NCI-H446 treated with DMSO at 0.1 percent for 48 hours (cell line): Measurements from ENCODE around the gene OSBPL7.
"Not testable (repeated sequence)": the region's sequence is repeated elsewhere in the genome, so short reads cannot be mapped to it uniquely, and the experiment has no call there.

ENCODE experiments used
- DNase-seq: peaks from one replicate; lab custom pipeline; 2025; lab: John Stamatoyannopoulos, UW

The OSBPL7 gene

GRCh38 chr17:47806026-47806912 is 15.3 kb downstream of the OSBPL7 start:
- no peak for DNase-seq

DNA sequence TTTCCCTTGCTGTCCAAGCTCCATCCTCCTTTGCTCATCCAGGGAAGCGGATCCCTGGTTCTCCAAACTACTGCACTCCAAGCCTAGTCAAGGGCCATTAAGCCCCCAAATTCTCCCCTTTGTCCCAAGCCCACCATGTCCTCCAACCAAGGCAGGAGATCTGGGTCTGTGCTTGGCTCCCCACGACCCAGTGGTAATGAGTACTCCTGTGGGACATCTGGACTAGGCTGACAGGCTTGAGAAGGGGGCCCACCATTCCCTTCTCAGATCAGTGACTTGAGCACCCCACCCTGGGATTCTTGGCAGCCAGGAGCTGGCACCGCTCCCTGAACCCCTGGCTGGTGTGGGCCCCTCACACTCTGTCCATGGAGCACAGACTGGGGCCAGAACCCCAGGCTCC is 17.1 kb downstream of the OSBPL7 start:
- DNase-seq = no peak

DNA sequence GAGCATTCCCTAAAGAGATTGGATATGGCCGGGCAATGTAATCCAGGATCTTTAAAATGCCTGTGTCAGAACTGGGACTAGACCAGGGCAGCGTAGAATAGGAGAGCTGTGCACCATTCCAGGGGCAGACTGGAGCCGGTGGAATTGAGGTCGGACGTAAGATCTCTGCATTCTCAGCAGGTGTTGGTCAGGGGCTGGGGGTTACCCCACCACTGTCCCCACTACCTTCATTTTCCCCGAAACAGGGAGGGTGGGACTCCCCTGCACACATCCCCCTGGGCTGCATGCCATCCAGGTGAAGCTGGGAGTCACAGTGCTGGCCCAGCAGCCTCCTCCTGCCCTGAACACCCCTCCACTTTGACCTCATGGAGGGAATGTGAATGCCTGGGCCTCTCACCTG is 17.8 kb downstream of the OSBPL7 start:
- DNase-seq = no peak

- no peak for DNase-seq
Measured at GRCh38 chr17:47803201-47803600, 18.4 kb downstream of the OSBPL7 start.

DNA sequence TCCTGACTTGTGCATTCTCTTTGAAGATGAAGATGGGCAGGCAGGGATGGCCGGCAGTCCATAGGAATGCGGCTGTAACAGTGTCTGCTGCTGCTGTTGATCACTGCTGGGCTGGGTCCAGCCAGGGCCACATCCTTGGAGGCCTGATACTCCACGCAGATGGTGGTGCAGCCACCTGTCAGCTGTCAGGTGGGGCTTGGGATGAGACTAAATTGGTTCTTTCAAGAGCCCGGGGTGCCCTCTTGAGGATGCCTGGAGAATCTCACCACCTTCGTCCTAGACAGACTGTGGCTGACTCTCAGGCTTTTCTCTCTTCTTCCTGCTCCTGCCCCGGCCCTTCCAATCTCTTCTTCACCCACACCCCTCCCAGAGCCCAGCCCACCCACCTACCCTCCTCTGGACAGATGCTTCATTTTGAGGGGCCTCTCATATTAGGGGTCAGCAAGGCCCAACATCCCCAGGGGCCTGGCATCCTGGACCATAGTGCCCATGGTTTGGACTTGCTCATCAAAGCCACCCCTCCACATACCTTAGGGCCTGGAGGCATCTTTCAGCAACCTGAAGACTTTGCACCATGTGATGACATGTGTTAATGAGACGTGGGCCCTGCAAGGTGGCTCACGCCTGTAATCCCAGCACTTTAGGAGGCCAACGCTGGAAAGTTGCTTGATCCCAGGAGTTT is 19.1 kb downstream of the OSBPL7 start:
- DNase-seq = no peak

- DNase-seq = no peak
Measured at GRCh38 chr17:47801906-47802305, 19.7 kb downstream of the OSBPL7 start.

- DNase-seq = no peak
Measured at GRCh38 chr17:47801176-47801765, 20.3 kb downstream of the OSBPL7 start.

DNA sequence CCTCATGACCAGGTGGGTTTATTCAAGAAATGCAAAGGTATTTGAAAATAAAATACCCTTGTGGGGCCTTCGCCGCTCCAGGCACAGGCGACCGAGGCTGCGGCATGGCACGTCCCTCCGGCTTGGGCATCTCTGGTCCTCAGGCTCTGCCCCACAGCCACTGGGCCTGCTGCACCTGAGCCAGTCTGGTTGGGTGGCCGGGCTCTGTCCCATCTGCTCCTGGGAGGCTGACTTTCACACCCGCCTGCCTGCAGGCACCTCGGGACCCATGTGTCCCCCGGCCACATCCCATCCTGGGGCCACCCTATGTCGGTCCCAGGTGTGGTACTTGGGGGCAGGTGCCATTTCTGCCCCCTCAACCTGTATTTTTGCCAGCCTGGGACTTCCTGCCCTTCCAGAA is 20.9 kb downstream of the OSBPL7 start:
- no peak for DNase-seq

DNA sequence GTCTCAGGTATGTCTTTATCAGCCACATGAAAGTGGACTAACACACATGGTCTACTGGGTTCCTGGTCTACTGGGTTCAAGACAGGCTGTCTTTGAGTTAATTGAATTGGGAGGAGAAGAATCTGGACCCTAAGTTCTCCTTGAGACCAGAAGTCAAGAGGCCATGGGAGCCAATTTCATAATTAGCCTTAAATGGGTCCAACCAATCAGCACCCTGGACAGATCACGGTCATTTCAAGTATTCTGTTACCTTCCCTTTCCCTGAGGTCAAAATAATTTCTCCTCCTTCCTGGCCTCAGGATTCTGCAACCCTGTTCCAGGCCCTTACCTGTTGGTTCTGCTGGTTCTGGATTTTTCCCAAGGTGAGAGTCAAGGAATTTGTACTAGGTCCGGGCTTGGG is 23.8 kb downstream of the OSBPL7 start:
- DNase-seq = no peak

DNA sequence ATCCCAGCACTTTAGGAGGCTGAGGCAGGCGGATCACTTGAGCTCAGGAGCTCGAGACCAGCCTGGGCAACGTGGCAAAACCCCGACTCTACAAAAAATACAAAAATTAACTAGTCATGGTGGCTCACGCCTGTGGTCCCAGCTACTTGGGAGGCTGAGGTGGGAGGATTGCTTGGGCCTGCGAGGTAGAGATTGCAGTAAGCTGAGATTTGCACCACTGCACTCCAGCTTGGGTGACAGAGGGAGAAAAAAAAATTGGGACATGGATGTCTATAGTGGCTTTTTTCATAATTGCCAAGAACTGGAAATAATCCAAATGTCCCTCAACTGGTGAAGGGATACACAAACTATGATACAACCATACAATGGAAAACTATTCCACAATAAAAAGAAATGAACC is 28.6 kb downstream of the OSBPL7 start:
- no peak for DNase-seq

- no peak for DNase-seq
Measured at GRCh38 chr17:47792457-47792856, 29.1 kb downstream of the OSBPL7 start.

DNA sequence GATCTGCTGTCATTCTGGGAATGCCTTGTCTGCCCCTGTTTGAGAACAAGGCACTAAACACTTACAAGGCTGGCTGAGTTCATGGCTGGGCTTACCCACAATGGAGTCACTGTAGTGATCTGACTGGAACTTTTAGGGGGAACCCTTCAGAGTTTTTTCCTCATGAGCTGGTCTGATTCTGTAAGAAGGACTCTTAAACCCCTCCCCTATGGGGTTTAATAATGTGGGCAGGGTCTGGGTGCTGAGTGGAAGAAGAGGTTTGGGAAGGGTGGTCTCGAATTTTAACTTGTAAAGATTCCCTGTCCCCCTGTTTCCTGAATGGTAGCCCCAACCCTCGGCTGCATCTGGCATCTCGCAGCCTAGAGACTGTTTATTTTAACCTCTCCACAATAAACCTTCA is 30.6 kb downstream of the OSBPL7 start:
- no peak for DNase-seq

DNA sequence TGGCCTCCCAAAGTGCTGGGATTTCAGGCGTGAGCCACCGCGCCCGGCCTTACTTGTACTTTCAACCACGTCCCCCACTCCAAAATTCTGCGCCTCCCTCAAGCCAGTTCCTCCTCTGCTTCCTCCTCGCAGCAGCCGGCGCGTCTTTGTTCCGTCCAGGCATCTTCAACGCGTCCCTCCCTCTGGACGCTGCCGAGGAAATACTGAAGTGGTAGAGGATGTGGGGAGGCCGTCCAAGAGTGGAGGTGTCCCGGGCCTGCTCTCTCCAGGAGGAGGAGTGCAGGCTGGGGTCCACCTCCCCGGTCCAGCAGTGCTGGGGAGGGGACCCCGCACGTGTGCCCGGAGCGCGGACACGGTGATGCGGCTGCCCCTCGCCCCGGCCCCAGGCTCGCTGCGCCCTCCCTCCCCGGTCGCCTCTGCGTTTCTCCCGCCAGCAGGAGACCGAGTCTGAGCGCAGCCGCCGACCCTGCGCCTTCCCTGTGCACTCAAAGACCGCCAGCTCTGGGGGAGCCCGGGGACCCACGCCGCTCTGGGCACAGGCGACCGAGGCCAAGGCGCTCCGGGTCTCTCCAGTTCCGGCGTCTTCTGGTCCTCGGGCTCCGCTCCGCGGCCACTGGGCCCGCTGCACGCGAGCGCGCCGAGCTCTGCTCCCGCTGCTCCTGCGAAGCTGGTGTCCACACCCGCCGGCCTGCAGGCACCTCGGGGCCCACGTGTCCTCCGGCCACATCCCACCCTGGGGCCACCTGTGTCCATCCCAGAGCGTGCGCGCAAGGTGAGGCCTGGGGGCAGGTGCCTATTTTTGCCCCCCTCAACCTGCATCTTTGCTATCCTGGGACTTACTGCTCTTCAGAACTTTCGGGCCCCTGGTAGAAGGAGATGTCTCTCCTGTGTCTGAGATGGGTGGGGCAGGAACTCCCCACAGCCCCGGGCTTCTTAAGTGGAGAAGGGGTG is 31.7 kb downstream of the OSBPL7 start:
- DNase-seq = no peak

- no peak for DNase-seq
Measured at GRCh38 chr17:47785538-47786123, 36.0 kb downstream of the OSBPL7 start.

- no peak for DNase-seq
Measured at GRCh38 chr17:47781397-47781796, 40.2 kb downstream of the OSBPL7 start.

- no peak for DNase-seq
Measured at GRCh38 chr17:47778184-47778635, 43.4 kb downstream of the OSBPL7 start.

DNA sequence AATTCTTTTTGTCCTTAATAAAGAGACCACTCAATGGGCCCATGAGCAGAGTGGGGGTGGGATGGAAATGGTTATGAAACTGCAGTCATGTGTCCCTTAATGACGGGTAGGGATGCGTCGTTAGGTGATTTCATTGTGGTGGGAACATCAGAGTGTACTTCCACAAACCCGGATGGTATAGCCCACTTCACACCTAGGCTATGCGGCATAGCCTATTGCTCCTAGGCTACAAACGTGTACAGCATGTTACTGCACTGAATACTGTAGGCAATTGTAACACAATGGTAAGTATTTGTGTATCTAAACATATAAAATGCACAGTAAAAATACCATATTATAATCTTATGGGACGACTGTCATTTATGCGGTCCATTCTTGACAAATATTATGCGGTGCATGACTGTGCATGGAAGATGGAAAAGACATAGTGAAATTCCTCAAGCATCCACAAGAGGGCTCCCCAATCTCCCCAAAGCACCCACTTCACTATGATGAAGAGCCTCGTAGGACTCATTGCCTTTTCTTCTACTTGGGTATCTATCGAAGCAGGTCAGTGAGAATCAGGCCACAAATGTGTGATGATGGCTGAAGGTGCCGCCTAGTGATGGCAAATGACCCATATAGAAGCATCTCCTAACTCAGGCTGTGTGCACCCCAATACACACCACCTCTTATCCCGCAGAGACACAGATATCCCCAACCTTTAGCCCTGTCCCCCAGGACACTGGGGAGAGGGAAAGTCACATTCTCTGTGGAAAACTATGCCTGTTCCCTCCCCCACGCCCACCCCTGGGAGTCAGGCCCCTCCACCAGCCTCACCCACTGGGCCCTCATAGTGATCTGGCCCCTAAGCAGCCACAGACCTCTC is 45.0 kb downstream of the OSBPL7 start:
- DNase-seq = no peak

- no peak for DNase-seq
Measured at GRCh38 chr17:47774987-47775580, 46.5 kb downstream of the OSBPL7 start.

DNA sequence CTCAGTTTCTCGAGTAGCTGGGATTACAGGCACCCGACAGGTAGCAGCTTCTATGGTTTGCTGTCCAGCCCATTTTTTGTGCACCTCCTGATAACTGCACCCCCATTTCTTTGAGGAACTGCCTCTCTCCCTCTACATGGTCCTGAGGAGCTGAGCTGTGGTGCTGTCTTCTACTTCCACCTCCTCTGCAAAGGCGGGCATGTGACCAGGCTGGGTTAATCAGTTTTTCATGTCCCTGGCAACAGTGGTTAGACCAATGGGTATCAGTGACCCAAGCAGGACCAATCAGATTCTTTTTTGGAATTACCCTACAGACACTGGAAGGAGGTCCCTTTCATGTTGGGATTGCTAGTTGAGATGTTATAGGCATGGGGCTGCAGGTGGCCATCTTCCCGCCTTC is 47.3 kb downstream of the OSBPL7 start:
- DNase-seq = no peak

DNA sequence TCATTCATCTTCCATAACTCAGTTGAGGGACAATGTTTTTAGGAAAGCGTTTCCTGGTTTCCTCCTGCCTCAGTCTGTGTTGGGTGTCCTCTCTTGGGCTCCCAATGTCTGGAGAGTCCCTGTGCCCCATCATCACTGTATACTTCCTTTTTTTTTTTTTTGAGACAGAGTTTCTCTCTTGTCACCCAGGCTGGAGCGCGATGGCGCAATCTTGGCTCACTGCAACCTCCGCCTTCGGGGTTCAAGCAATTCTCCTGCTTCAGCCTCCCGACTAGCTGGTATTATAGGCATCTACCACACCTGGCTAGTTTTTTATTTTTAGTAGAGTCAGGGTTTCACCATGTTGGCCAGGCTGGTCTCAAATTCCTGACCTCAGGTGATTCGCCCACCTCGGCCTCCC is 47.9 kb downstream of the OSBPL7 start:
- not testable (repeated sequence) for DNase-seq
